ENCODE data around the gene C7. TPM values are rescaled to one million over a fixed set of nuclear protein-coding genes. Genes with fewer than 3 reads are reported as not detected.

C7 gene
- total RNA-seq, 1 experiment from 2014 or later = 0.74 TPM

DNA sequence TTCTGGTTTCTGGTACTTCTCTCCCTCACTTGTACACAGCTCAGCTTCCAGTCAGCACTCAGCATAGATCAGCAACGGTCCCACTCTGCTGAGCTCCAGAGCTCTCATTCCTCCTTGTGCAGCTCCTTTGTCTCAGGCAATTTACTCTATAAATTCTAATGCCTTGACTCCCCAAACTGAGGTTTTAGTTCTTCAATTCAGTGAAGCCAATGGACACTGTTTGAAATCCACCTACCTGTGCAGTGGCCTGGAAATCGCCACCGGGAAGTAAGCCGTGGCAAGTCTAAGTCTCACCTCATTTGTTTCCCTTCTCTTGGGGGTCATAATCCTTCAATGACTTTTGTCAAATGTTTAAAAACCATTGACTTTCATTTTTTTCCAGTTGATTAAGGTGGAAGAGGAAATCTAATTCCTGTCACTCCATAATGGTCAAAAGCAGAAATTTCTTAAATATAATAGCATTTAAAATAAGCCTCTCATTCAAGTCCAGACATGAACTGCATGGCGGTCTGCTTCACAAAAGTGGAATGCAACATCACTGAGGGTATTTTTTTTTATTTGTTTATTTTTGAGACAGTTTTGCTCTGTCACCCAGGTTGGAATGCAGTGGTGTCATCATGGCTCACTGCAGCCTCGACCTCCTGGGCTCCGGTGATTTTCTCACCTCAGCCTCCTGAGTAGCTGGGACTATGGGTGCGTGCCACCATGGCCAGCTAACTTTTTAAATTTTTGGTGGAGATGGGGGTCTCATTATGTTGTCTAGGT is 79.6 kb downstream of the C7 start:
- ChIA-PET CTCF (no interaction called here), RAD21 (ENCODE audit: low non-redundant PET in 1 of 2, low total read pairs in 2 of 2, uncharacterized antibody in 2 of 2, unreplicated experiment in 2 of 2) (no interaction called here), POLR2A (no interaction called here)
- intact Hi-C loops (cut with micrococcal nuclease) = no loop called here
- DNase-seq (ENCODE audit: low read depth, low spot score) (no peak), ATAC-seq (no peak)
- Histone ChIP-seq H4K20me1 (ENCODE audit: insufficient read depth) (no peaks in the 10 kb centered on the region), H3K4me3 (replicated peaks in 1 of 2; ENCODE audit: low read depth in 1 of 2, low read length in 2 of 2) (no peak overlapping the region), H3K4me1 (ENCODE audit: control insufficient read depth in 1 of 2, insufficient read depth in 2 of 2, low read length in 2 of 2) (no peaks in the 10 kb centered on the region), H3K9me3 (ENCODE audit: control insufficient read depth in 1 of 2, insufficient read depth in 1 of 2, low read depth in 1 of 2, low read length in 2 of 2) (0 out of 4 replicates have a peak, but pooled peaks cover 0 to 3% of the 10 kb centered on the region in 2 experiments), H3K4me2 (ENCODE audit: low read length) (no peak overlapping the region), H2AFZ (ENCODE audit: low read depth, low read length, poor library complexity, severe bottlenecking) (no peak overlapping the region), H3K79me2 (ENCODE audit: insufficient read depth, low read length) (no peaks in the 10 kb centered on the region), H3K27ac (ENCODE audit: low read depth, low read length) (no peak overlapping the region), H3K9me2 (ENCODE audit: insufficient read depth) (no peaks in the 10 kb centered on the region), H3K36me3 (ENCODE audit: control insufficient read depth in 1 of 2, insufficient read depth in 2 of 2, low read length in 2 of 2) (no peaks in the 10 kb centered on the region), H3K9ac (ENCODE audit: low read length) (no peak overlapping the region), H3K27me3 (ENCODE audit: insufficient read depth, low read length) (no peaks in the 10 kb centered on the region)
- no TSS peak for BruUV-seq (replicated peaks)
- TF ChIP-seq JUND (IDR thresholded peaks at IDR 0.05) (no peak), EZH2 (IDR thresholded peaks at IDR 0.05) (no peak), ZNF274 (IDR thresholded peaks at IDR 0.05; ENCODE audit: low read depth, low read length) (no peak), FOSL1 (IDR thresholded peaks at IDR 0.05; ENCODE audit: low read depth) (no peak), EGR1 (IDR thresholded peaks at IDR 0.05; ENCODE audit: low read depth) (no peak), RAD21 (IDR thresholded peaks at IDR 0.05; ENCODE audit: low read depth) (no peak), POLR2A (IDR thresholded peaks at IDR 0.05; ENCODE audit: borderline replicate concordance, extremely low read depth, insufficient read depth, insufficient read length) (no peak), ELF1 (IDR thresholded peaks at IDR 0.05; ENCODE audit: borderline replicate concordance, low read depth) (no peak), SP1 (IDR thresholded peaks at IDR 0.05; ENCODE audit: low read depth) (no peak), TCF7L2 (IDR thresholded peaks at IDR 0.05; ENCODE audit: borderline replicate concordance, extremely low read depth, insufficient read depth, insufficient read length) (no peak), POLR2AphosphoS5 (IDR thresholded peaks at IDR 0.05; ENCODE audit: low read depth, low read length) (no peak), SRF (IDR thresholded peaks at IDR 0.05; ENCODE audit: low read depth) (no peak), SIN3A (IDR thresholded peaks at IDR 0.05; ENCODE audit: low read depth) (no peak), ZFX (IDR thresholded peaks at IDR 0.05) (no peak), CEBPB (IDR thresholded peaks at IDR 0.05; ENCODE audit: low read depth) (no peak), EZH2phosphoT487 (IDR thresholded peaks at IDR 0.05; ENCODE audit: borderline replicate concordance) (no peak)
- TF ChIP-seq, protein P1, sequence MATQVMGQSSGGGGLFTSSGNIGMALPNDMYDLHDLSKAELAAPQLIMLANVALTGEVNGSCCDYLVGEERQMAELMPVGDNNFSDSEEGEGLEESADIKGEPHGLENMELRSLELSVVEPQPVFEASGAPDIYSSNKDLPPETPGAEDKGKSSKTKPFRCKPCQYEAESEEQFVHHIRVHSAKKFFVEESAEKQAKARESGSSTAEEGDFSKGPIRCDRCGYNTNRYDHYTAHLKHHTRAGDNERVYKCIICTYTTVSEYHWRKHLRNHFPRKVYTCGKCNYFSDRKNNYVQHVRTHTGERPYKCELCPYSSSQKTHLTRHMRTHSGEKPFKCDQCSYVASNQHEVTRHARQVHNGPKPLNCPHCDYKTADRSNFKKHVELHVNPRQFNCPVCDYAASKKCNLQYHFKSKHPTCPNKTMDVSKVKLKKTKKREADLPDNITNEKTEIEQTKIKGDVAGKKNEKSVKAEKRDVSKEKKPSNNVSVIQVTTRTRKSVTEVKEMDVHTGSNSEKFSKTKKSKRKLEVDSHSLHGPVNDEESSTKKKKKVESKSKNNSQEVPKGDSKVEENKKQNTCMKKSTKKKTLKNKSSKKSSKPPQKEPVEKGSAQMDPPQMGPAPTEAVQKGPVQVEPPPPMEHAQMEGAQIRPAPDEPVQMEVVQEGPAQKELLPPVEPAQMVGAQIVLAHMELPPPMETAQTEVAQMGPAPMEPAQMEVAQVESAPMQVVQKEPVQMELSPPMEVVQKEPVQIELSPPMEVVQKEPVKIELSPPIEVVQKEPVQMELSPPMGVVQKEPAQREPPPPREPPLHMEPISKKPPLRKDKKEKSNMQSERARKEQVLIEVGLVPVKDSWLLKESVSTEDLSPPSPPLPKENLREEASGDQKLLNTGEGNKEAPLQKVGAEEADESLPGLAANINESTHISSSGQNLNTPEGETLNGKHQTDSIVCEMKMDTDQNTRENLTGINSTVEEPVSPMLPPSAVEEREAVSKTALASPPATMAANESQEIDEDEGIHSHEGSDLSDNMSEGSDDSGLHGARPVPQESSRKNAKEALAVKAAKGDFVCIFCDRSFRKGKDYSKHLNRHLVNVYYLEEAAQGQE (IDR thresholded peaks at IDR 0.05; ENCODE audit: low read depth) = no peak
- TF ChIP-seq, protein P2, sequence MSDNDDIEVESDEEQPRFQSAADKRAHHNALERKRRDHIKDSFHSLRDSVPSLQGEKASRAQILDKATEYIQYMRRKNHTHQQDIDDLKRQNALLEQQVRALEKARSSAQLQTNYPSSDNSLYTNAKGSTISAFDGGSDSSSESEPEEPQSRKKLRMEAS (IDR thresholded peaks at IDR 0.05) = no peak
- TF ChIP-seq, protein P3, sequence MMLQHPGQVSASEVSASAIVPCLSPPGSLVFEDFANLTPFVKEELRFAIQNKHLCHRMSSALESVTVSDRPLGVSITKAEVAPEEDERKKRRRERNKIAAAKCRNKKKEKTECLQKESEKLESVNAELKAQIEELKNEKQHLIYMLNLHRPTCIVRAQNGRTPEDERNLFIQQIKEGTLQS (IDR thresholded peaks at IDR 0.05) = no peak

All from HCT116 (cell line).